HG03064 (cell line): ENCODE data around the gene ADAMTS17.

Experiments used
- ATAC-seq: cut with Tn5 transposase; IDR thresholded peaks from one replicate; pipeline ENCODE4 v1.9.1; 2021; ENCODE audit warnings: low read depth; ENCODE audit not compliant: unreplicated experiment

ADAMTS17 gene

GRCh38 chr15:100061944-100062343, 279.8 kb downstream of the ADAMTS17 start:
- no peak for ATAC-seq

- no peak for ATAC-seq
Measured at GRCh38 chr15:100060276-100060926, 281.4 kb downstream of the ADAMTS17 start.

DNA sequence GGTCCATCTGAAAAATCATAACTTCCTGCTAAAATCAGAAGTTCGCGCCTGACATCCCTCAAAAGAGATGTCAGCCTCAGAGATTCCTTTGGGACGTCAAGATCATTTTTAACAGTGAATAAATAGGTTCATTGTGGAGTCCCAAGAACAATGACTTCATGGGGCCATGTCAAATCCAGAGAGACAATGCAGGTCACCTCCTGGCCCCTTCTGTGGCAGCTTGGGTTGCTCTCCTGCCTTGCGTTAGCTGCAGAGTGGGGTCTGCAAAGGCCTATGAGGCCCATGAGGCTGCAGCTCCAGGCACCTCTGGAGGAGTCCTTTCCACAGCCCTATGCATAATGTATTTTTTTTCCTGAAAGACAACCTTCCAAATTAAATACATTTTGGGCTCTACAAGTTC, 282.3 kb downstream of the ADAMTS17 start:
- no peak for ATAC-seq

- no peak for ATAC-seq
Measured at GRCh38 chr15:100059094-100059493, 282.7 kb downstream of the ADAMTS17 start.

GRCh38 chr15:100058458-100058857, 283.3 kb downstream of the ADAMTS17 start:
- ATAC-seq, result no peak

GRCh38 chr15:100057281-100057680, 284.5 kb downstream of the ADAMTS17 start:
- ATAC-seq, result no peak

DNA sequence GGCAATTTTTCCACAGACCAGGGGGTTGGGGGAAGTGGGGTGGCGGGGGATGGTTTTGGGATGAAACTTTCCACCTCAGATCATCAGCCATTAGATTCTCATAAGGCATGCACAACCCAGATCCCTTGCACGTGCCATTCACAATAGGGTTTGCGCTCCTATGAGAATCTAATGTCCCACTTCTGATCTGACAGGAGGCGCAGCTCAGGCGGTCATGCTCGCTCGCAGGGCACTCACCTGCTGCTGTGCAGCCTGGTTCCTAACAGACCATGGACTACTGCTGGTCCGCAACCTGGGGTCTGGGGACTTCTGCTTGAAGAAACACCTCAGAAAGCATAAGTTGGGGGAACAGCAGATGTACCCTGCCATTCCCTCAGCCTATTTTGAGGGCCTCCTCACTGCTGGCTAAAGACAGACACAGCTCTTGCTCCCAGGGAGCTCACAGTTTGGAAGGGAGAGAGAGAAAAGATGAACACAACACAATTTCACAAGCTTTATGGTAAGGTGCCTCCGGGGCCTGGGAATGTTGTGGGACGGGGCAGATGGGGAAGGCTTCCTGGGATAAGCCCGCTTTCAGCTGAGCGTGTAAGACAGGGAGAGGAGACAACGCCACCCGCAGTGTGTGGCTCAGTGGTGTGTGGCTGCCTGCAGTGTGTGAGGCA, 285.2 kb downstream of the ADAMTS17 start:
- no peak for ATAC-seq

GRCh38 chr15:100055821-100056220, 286.0 kb downstream of the ADAMTS17 start:
- ATAC-seq, result no peak

DNA sequence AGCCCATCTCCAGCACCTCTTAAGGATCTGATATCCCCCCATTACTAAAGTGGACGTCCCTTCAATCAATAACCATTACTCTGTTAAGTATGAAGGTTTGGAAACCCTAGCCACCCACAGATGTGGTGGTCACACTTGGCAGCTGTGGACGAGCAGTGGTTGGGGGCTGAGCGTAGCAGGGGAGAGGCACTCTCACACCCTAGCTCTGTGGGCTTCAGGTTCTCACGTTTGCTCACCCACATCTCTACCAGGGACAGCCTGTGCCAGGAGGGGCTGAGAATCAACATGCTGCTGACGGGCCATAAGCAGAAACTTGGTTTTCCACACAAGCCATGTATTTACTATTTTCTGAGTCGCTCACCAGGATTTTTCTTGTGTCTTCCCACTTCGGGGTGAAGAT, 287.2 kb downstream of the ADAMTS17 start:
- ATAC-seq, result no peak

DNA sequence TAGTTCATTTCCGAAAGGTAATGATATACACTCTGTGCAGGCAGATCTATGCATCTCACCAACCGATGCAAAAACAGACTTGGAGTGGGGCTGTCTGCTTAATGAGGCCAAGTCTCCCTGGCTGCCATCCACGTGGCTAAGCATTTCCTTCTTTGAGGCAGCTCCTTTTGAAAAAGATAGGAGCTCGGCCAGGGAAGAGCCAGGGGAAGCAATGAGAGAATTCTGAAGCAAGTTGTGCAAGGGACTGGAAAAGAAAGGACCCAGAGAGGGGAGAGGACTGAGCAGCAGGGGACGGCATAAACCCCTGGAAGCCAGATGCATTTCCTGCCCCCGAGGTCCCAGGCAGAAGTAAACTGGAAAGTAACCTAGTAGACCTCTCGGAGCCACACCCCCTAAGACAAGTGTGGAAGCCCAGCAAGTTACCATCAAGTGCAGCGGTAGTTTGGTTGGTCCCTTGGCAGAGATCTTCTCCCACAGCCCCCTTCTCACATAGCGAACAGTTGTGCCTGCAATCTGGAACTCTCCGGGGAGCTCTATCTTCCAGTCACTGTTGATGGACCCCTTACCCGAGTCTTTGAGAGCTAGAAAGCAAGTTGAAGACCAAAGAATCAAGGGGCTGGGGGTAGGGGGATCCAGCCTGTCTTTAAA, 288.2 kb downstream of the ADAMTS17 start:
- no peak for ATAC-seq

GRCh38 chr15:100052716-100053473, 288.9 kb downstream of the ADAMTS17 start:
- ATAC-seq, result no peak

DNA sequence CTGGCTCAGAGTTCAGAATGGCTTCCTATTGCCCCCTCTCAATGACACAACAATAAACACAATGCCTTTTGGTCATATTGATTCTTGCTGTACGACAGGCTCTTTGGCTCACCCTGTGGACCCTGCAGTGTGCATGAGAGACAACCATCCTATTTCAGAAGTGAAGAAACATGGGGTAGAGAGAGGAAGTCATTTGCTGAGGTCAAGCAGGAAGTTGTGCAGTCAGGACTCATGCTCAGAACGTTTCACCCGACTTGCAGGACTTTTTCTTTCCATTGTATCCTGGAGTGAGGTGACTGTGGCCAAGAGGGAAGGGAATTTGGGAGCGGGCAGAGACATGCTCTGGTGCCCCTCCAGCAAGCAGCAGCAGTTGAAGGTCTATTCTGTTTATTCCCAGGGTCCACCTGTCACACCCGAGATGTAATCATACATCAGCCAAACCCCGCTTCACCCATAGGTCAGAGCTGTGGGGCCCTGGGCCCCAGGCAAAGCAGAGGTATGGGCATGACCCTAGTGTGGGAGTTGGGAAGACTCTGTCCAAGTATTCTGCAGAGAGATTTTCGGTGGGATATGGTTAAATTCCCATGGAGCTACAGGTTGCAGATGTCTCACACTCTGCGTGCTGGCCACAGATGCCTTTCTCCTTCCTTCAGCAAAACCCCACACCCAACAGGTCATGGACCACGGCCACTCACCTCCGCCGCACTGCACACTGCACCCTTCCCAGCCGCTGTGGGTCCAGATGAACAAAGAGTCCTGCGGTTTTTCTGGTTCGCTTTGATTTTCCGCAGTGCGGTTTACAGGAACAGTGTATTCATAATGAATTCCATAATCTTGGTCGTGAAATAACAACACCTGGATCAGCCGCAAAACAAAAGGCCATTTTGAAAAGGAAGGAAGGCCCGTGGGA, 290.6 kb downstream of the ADAMTS17 start:
- ATAC-seq, result no peak

DNA sequence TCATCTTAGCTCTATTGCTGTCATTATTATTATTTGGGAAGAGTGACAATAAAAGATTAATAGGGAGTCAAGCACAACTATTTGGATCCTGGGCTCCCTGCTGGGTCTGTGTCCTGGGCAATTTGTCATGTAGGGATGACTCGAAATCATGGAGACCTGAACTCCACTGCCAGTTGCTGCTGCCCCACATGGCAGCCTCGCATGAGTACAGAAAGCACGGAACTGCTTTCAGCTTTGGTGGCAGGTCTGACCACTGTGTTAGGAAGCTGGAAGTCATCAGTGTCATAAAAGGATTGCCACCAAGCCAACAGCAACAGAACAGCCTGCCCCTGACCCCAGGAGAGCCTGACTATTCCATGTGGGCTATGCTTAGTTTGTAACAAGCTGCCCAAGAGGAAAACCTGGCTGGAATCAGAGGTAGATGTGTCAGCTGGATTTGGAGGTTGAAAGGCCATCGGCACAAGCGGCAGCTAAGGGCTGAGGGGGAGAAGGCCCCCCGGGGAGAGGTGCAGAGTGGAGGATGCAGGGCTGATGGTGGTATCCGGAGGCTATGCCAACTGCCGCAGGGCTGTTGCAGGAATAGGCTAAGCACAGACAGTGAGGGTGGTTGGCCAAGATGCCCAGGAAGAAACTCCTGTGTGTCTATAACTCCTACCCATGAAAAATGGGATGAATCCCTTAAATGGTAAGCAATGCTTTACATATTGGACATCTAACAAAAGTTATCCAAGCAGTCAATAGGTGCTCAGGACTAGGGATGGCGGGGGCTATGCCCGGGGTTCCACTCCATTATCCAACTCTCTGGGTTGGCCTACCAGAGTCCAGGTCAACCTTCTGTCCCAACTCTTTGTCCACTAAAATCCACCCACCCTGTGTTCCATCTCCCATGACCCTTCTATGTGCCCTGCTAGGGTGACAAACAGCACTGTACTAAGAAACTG, 291.6 kb downstream of the ADAMTS17 start:
- no peak for ATAC-seq

DNA sequence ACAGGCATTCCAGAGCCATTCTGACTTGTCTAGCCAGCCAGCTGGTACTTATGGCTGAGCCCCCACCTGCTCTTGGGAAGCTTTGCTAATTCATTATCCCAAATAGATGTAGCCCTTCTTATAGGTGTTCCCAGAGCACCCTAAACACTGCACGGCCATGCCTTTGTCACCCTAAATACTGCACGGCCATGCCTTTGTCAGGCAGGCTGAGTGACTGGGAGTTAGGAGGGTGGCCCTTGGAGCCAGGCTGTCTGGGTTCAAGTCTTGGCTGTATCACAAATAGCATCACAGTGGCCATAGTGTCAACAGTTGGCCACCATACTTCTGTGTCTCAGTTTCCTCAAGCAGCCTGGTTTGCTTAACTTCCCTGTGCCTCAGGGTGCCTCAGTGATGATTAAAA, 292.3 kb downstream of the ADAMTS17 start:
- no peak for ATAC-seq

DNA sequence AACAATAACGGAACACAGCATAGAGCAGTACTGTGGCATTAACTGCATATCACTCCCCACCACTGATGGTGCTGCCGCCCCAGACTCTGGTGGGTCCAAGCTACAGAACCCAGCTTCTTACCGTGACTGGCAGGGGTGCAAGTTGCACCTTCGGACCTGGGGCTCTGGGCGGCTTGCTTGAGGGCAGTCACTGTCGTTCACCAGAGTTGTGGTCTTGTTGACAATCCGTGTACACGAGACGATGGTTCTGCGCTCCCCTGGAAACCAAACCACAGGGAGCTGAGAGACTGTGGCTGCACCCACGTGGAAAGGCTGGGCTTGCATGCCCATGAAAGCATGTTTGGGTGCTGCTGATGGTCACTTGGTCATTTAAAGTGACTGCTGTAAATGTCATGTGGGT, 293.0 kb downstream of the ADAMTS17 start:
- no peak for ATAC-seq

GRCh38 chr15:100043692-100044091, 298.1 kb downstream of the ADAMTS17 start:
- ATAC-seq, result no peak

DNA sequence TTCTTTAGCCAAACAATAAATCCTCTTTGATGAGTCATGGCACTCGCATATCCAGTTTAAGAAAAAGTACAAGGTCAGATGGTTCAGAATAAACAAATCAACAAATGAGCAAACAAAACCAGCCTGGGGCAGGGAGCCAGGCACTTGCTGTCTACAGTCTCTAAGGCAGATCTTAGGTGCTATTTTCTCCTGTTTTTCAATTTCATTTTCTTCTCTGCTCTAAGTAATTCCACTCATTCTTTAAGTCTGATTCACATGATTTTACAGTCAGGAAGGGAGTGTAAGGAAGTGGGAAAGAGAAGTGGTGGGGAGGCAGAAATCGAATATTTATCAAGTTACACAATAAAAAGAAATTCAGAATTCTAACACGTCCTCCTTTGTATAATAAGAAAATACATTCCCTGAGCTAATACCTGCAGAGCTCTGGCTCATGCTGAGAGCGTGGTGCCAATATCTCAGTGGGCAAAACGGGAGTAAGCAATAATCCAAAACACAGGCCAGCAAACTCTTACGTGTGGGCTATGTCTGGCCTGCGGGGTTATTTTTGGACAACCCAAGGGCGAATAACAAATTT, 298.6 kb downstream of the ADAMTS17 start:
- no peak for ATAC-seq

DNA sequence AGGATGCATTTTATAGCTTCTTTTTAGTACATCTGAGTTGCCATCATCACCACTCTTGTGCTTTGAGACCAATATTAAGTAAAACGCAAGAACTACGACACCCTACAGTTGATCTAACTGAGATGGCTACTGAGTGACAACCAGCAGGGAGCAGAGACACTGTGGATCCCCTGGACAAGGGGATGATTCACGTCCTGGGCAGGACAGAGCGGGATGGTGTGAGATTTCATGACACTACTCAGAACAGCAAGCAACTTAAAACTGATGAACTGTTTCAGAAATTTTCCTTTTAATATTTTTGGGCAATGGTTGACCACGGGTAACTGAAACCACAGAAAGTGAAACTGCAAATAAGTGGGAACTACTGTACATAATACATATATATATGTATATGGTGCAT, 299.2 kb downstream of the ADAMTS17 start:
- ATAC-seq, result no peak
